T-helper 2 cell treated with Interferon-gamma antibody and Interleukin-4, amounts not matched to agents 5 μg/mL and 100 μg/mL, for 36 hours (primary cell): ENCODE measurements around the gene WSCD2.

Experiments used
- DNase-seq: peaks from one replicate; pipeline ENCODE4 v3.0.0; 2021; ENCODE audit warnings: low spot score
- H3K27ac Mint-ChIP-seq: one replicate; pipeline ENCODE4 v1.8.0; 2021; ENCODE audit warnings: mild to moderate bottlenecking, mixed read lengths
- H3K27me3 Mint-ChIP-seq: one replicate; pipeline ENCODE4 v1.8.0; 2021; ENCODE audit warnings: low read depth, mixed read lengths
- H3K36me3 Mint-ChIP-seq: one replicate; pipeline ENCODE4 v1.8.0; 2021; ENCODE audit warnings: low read depth, mixed read lengths
- H3K4me1 Mint-ChIP-seq: one replicate; pipeline ENCODE4 v1.8.0; 2021; ENCODE audit warnings: low read depth, mixed read lengths
- H3K4me3 Mint-ChIP-seq: one replicate; pipeline ENCODE4 v1.8.0; 2022; ENCODE audit warnings: mild to moderate bottlenecking, moderate library complexity, mixed read lengths
- H3K9me3 Mint-ChIP-seq: one replicate; pipeline ENCODE4 v1.8.0; 2021; ENCODE audit warnings: mixed read lengths

Gene WSCD2

GRCh38 chr12:108257610-108258106, 128.6 kb downstream of the WSCD2 start:
- Mint-ChIP-seq H3K9me3 (peaks cover 16% of the 10 kb centered on the region), H3K36me3 (no peaks in the 10 kb centered on the region), H3K4me1 (peaks cover 2% of the 10 kb centered on the region), H3K27me3 (no peaks in the 10 kb centered on the region), H3K4me3 (no peak overlapping the region), H3K27ac (no peak overlapping the region)
- no peak for DNase-seq

DNA sequence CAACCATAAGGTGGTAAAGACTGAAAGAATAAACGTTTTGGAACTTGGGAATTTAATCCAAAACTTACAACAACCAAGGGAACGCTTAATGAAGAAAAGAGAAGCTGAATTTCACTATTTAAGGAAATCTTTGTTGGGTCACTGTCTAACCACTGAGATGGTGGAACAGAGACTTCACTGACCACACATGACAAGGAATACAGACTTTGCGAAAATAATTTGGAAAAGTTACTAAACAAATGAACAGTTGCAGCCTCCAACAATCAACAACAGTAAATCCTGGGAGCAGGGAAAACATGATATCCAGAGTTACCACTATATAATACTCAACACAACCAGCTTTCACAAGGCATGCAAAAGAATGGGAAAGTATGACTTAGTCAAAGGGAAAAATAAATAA, 131.0 kb downstream of the WSCD2 start:
- Mint-ChIP-seq H3K27me3 (no peaks in the 10 kb centered on the region), H3K9me3 (peaks cover 16% of the 10 kb centered on the region), H3K4me3 (no peak overlapping the region), H3K4me1 (no peaks in the 10 kb centered on the region), H3K36me3 (no peaks in the 10 kb centered on the region), H3K27ac (no peak overlapping the region)
- DNase-seq: no peak

- no peak overlapping the region for H3K4me3 Mint-ChIP-seq
- no peak for DNase-seq
- no peaks in the 10 kb centered on the region for H3K27me3 Mint-ChIP-seq
- H3K9me3 Mint-ChIP-seq: peaks cover 16% of the 10 kb centered on the region
- no peaks in the 10 kb centered on the region for H3K4me1 Mint-ChIP-seq
- no peaks in the 10 kb centered on the region for H3K36me3 Mint-ChIP-seq
- no peak overlapping the region for H3K27ac Mint-ChIP-seq
Measured at GRCh38 chr12:108260969-108261368, 131.9 kb downstream of the WSCD2 start.

- Mint-ChIP-seq H3K27me3 (no peaks in the 10 kb centered on the region), H3K36me3 (no peaks in the 10 kb centered on the region), H3K4me1 (no peaks in the 10 kb centered on the region), H3K9me3 (peaks cover 4% of the 10 kb centered on the region), H3K4me3 (no peak overlapping the region), H3K27ac (no peak overlapping the region)
- DNase-seq: no peak
Measured at GRCh38 chr12:108265505-108265904, 136.4 kb downstream of the WSCD2 start.

DNA sequence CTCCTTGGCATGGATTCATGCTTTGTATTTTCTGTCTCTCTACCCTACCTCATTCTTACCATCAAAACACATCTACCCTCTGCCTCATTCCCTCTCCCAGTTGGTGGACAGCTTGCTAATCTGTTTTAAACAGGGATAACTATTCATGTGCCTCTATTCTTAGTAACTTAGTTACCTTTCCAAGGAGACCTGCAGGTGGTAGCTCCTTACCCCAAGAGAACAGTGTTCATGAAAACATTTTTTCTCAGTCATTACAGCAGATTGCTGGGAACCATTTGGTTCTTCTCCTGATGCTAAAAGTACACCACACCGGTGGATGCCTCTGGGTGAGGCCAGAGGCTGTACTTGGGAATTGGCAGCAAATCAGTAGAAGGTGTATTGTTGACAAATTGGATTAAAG, 137.0 kb downstream of the WSCD2 start:
- Mint-ChIP-seq H3K36me3 (no peaks in the 10 kb centered on the region), H3K4me3 (no peak overlapping the region), H3K4me1 (no peaks in the 10 kb centered on the region), H3K27ac (no peak overlapping the region), H3K9me3 (no peaks in the 10 kb centered on the region), H3K27me3 (no peaks in the 10 kb centered on the region)
- DNase-seq: no peak

GRCh38 chr12:108267450-108267849, 138.4 kb downstream of the WSCD2 start:
- H3K27ac Mint-ChIP-seq: no peak overlapping the region
- H3K4me3 Mint-ChIP-seq: no peak overlapping the region
- no peaks in the 10 kb centered on the region for H3K4me1 Mint-ChIP-seq
- no peaks in the 10 kb centered on the region for H3K36me3 Mint-ChIP-seq
- no peaks in the 10 kb centered on the region for H3K27me3 Mint-ChIP-seq
- no peak for DNase-seq
- no peaks in the 10 kb centered on the region for H3K9me3 Mint-ChIP-seq

DNA sequence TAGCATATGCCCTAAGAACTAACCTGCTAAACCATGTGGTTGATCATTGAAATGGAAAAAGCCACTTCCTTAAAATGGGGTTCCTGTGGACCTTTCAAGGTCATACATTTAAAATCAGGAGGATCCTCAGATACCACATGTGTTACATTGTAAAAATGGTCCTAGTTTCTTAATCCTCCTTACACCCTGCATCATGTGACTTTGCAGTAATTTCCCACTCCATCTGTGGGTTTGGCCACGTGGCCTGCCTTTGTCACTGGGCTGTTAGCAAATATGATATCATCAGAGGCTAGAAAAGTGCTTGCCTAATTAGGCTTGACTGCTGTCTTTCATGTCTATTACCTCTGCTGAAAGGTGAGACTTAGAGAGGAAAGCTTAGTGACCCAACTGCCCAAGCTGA, 139.3 kb downstream of the WSCD2 start:
- Mint-ChIP-seq H3K36me3 (no peaks in the 10 kb centered on the region), H3K4me3 (no peak overlapping the region), H3K27ac (no peak overlapping the region), H3K4me1 (no peaks in the 10 kb centered on the region), H3K9me3 (no peaks in the 10 kb centered on the region), H3K27me3 (no peaks in the 10 kb centered on the region)
- no peak for DNase-seq

DNA sequence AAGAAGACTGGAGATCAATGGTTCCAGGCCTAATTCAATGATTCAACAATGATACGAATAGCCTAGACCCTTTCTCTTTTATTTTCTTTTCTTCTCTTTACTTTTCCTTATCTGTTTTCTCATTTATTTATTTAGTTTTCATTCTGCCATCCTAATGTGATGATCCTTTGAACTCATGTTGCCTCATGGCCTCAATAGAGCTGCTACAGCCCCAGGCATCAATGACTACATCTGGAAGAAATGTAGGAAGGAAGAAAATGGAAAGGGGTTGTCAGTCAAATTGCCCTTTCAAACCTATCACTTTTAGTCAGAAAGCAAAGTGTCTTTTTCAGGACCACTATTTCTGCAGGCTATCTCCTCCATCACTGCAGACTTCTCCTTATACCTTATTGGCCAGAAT, 140.1 kb downstream of the WSCD2 start:
- Mint-ChIP-seq H3K4me1 (no peaks in the 10 kb centered on the region), H3K36me3 (no peaks in the 10 kb centered on the region), H3K4me3 (no peak overlapping the region), H3K27ac (no peak overlapping the region), H3K9me3 (no peaks in the 10 kb centered on the region), H3K27me3 (no peaks in the 10 kb centered on the region)
- DNase-seq: no peak

GRCh38 chr12:108270035-108270848, 141.2 kb downstream of the WSCD2 start:
- Mint-ChIP-seq H3K4me1 (no peaks in the 10 kb centered on the region), H3K9me3 (no peaks in the 10 kb centered on the region), H3K27me3 (no peaks in the 10 kb centered on the region), H3K36me3 (no peaks in the 10 kb centered on the region), H3K4me3 (no peak overlapping the region), H3K27ac (no peak overlapping the region)
- DNase-seq: no peak

GRCh38 chr12:108270849-108271143, 141.7 kb downstream of the WSCD2 start:
- no peaks in the 10 kb centered on the region for H3K4me1 Mint-ChIP-seq
- DNase-seq: no peak
- no peaks in the 10 kb centered on the region for H3K27me3 Mint-ChIP-seq
- no peaks in the 10 kb centered on the region for H3K9me3 Mint-ChIP-seq
- H3K4me3 Mint-ChIP-seq: no peak overlapping the region
- no peak overlapping the region for H3K27ac Mint-ChIP-seq
- H3K36me3 Mint-ChIP-seq: no peaks in the 10 kb centered on the region

DNA sequence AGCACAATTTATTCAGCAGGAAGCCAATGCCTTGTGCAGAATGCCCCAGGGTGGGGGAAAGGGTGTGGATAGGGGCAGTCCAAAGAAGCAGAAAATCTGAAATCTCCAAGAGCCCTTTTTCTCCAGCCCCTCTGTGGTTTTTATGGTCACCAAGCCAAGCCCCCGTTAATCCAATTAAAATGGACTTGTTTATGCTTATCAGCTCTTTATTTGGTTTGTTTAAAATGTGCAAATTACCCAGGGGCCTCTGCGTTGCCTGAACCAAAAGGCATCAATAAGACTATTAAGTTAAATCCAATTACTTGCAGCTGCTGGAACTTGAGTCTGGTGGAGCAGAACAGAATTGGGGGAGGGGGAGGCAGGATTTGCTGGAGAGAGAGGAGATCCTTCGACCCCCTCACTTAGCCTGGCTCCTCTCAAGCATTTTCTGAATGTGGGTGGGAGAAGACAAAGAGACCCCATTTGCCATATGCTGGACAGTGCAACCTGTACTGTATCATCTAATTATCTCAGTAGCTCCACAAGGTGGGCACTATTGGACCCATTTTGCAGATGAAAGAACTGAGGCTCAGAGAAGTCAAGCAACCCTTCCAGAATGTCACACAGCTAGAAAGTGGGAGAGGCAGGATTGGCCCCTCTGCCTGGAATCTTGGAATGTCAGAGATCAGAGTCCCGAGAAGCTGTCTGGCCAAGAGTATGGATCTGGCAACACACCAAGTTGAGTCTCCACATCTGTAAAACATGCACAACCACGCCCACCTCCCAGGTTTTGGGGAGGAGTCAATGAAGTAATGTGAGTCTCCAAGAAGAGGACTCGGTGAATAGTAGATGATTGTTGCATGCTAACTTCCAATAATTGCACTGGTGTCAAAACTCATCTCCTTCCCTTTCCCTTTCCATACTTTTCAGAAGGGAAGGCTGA, 143.1 kb downstream of the WSCD2 start:
- no peaks in the 10 kb centered on the region for H3K27me3 Mint-ChIP-seq
- no peak overlapping the region for H3K27ac Mint-ChIP-seq
- H3K9me3 Mint-ChIP-seq: no peaks in the 10 kb centered on the region
- H3K36me3 Mint-ChIP-seq: no peaks in the 10 kb centered on the region
- no peak for DNase-seq
- no peaks in the 10 kb centered on the region for H3K4me1 Mint-ChIP-seq
- no peak overlapping the region for H3K4me3 Mint-ChIP-seq

- H3K36me3 Mint-ChIP-seq: no peaks in the 10 kb centered on the region
- no peak overlapping the region for H3K4me3 Mint-ChIP-seq
- H3K27ac Mint-ChIP-seq: no peak overlapping the region
- no peaks in the 10 kb centered on the region for H3K4me1 Mint-ChIP-seq
- no peaks in the 10 kb centered on the region for H3K27me3 Mint-ChIP-seq
- no peak for DNase-seq
- no peaks in the 10 kb centered on the region for H3K9me3 Mint-ChIP-seq
Measured at GRCh38 chr12:108273217-108273616, 144.1 kb downstream of the WSCD2 start.

GRCh38 chr12:108277613-108278012, 148.5 kb downstream of the WSCD2 start:
- Mint-ChIP-seq H3K27ac (no peak overlapping the region), H3K36me3 (no peaks in the 10 kb centered on the region)

GRCh38 chr12:108282160-108282559, 153.1 kb downstream of the WSCD2 start:
- no peak overlapping the region for H3K27ac Mint-ChIP-seq
- DNase-seq: no peak
- H3K9me3 Mint-ChIP-seq: no peaks in the 10 kb centered on the region
- H3K36me3 Mint-ChIP-seq: no peaks in the 10 kb centered on the region
- peaks cover 4% of the 10 kb centered on the region for H3K27me3 Mint-ChIP-seq
- peaks cover 5% of the 10 kb centered on the region for H3K4me1 Mint-ChIP-seq
- H3K4me3 Mint-ChIP-seq: no peak overlapping the region

More at GRCh38 chr12:108277613-108278012, 148.5 kb downstream of the WSCD2 start:
- no peaks in the 10 kb centered on the region for H3K9me3 Mint-ChIP-seq
- no peak overlapping the region for H3K4me3 Mint-ChIP-seq
- H3K27me3 Mint-ChIP-seq: no peaks in the 10 kb centered on the region
- DNase-seq: no peak
- peaks cover under 1% of the 10 kb centered on the region for H3K4me1 Mint-ChIP-seq
